A549 (cell line): ENCODE measurements around the gene CFD.

Experiments used
- GATA3 ChIP-seq: IDR thresholded peaks from 2 replicates; pipeline ENCODE4 v1.6.1; 2012; ENCODE audit warnings: borderline replicate concordance
- RCOR1 ChIP-seq: fragments of 150-350 bp; IDR thresholded peaks from 2 replicates; pipeline ENCODE4 v1.6.1; 2014; ENCODE audit warnings: antibody characterized with exemption, low read length, low read depth
- SMC3 ChIP-seq: fragments of >200 bp; sonication (Bioruptor Twin); formaldehyde crosslinking; IDR thresholded peaks from 3 replicates; pipeline ENCODE4 v1.6.1; 2018; ENCODE audit warnings: inconsistent platforms

GRCh38 chr19:888581-889385, 29.3 kb downstream of the CFD start:
- TF ChIP-seq SMC3, result no peak
- TF ChIP-seq RCOR1, result no peak
- no peak for TF ChIP-seq GATA3
